Pancreas (tissue), 10 donors: Measurements from ENCODE around the gene TMEM184A. TPM values are rescaled to one million over a fixed set of nuclear protein-coding genes. Genes with fewer than 3 reads are reported as not detected.

Experiments used
- ATAC-seq, 4 donors: fragments of 200-7000 bp; cut with Tn5 transposase; one replicate each; pipeline versions ENCODE4 v1.8.0 to v1.9.1; 2020; ENCODE audit warnings: mild to moderate bottlenecking in 4 of 4, moderate library complexity in 4 of 4
- DNase-seq, 6 donors: peaks; one replicate each; pipeline ENCODE4 v3.0.0-alpha.2; 2020
- FAIRE-seq: peaks from 2 replicates; lab custom pipeline; 2012; peaks lifted over from hg19 to GRCh38; lab: Jason Lieb, UNC
- H3K27ac ChIP-seq, 4 donors: fragments of 200-600 bp; sonication (generic); 1 replicate in 3 of 4; 2 replicates in 1 of 4; pipeline versions ENCODE4 v1.5.0 to v1.8.0; 2020
- H3K27me3 ChIP-seq, 4 donors: fragments of 200-600 bp; one replicate each; pipeline ENCODE4 v1.8.0; 2021
- H3K36me3 ChIP-seq, 3 donors: fragments of 200-600 bp; sonication (generic) in 1 of 3; one replicate each; pipeline versions ENCODE4 v1.5.0 to v1.8.0; 2020 to 2021
- H3K4me1 ChIP-seq, 3 donors: fragments of 200-600 bp; one replicate each; pipeline ENCODE4 v1.8.0; 2021
- H3K4me3 ChIP-seq, 4 donors: fragments of 200-600 bp; sonication (generic) in 2 of 4; one replicate each; pipeline versions ENCODE4 v1.5.0 to v1.8.0; 2020 to 2021
- H3K9me3 ChIP-seq, 4 donors: fragments of 200-600 bp; one replicate each; pipeline ENCODE4 v1.8.0; 2021
- CTCF ChIP-seq, 4 donors: fragments of 200-600 bp; sonication (generic) in 3 of 4; IDR thresholded peaks; one replicate each; pipeline versions ENCODE4 v1.5.0 to v1.8.0; 2021; ENCODE audit warnings: antibody characterized with exemption in 4 of 4
- WGBS, 2 donors: extraction: QIAGEN DNeasy Blood & Tissue Kit; methylation state at CpG; one replicate each; pipeline ENCODE4 v1.1.7; 2013; 5-methylcytosine and 5-hydroxymethylcytosine counted together
- intact Hi-C, 3 donors: fragments of 100-400 bp; cut with DNase I; formaldehyde crosslinking; loops; one replicate each; pipeline versions ENCODE4 v1.11.1 to v1.14.2; 2022
- polyA plus RNA-seq, 2 donors: library from polyadenylated mRNA; stranded (reverse); fragments of 200-250 nt; gene quantifications; one replicate each; pipeline ENCODE4 v1.2.3, GENCODE V29; 2013
- total RNA-seq, 6 donors: library from RNA; stranded (reverse); fragmentation: NEBNext Ultra II Directional in 4 of 6; extraction: Animal tissue kit (Norgen Biotek cat#: 25700) in 4 of 6; gene quantifications; one replicate each; pipeline versions ENCODE4 v1.2.1 to v1.2.4, GENCODE V29; 2021 to 2023
- donor health status: healthy with polysubstance abuse.
- donor health status: DM: no; HTN: no; CAD: no; lungs with moderate emphysema.
- donor health status: DM: no; HTN: no; CAD: no.
- donor health status: control.
- donor health status: control.
- donor health status: Bipolar disorder and iron deficiency.
- donor health status: DM: yes; HTN: yes; CAD: no.
- donor health status: DM: no; HTN: no; CAD: no.
- donor health status: DM: no; HTN: no; CAD: no.
- donor health status: DM: yes; HTN: yes; CAD: no.

The TMEM184A gene
- total and polyA plus RNA-seq, 8 donors: 15.2 to 58.9 (median 25.4) TPM

- WGBS, 2 donors: 71 to 72% methylated on average over 24 of the region's 24 CpGs
- Histone ChIP-seq H3K9me3 (no peaks in the 10 kb centered on the region), H3K27ac (no peak overlapping the region), H3K4me3 (no peak overlapping the region), H3K4me1 (no peaks in the 10 kb centered on the region), H3K27me3 (no peaks in the 10 kb centered on the region), H3K36me3 (no peaks in the 10 kb centered on the region)
- DNase-seq (no peak), FAIRE-seq (no peak), ATAC-seq (no peak)
- intact Hi-C loops: no loop called here
- no peak for TF ChIP-seq CTCF (IDR thresholded peaks at IDR 0.05)
Observed at GRCh38 chr7:1601956-1602355, 46.0 kb upstream of the TMEM184A start.

GRCh38 chr7:1599640-1600395 is 43.8 kb upstream of the TMEM184A start:
- ATAC-seq (no peak), DNase-seq (peak in 1 of 6 donors; percentile 31), FAIRE-seq (no peak)
- Histone ChIP-seq H3K36me3 (no peaks in the 10 kb centered on the region), H3K4me3 (no peak overlapping the region), H3K27me3 (no peaks in the 10 kb centered on the region), H3K4me1 (no peaks in the 10 kb centered on the region), H3K9me3 (no peaks in the 10 kb centered on the region), H3K27ac (no peak overlapping the region)
- WGBS, 2 donors: 62 to 66% methylated on average over 29 of the region's 29 CpGs
- TF ChIP-seq CTCF (IDR thresholded peaks at IDR 0.05): no peak
- intact Hi-C loops: no loop called here

- DNase-seq (no peak), FAIRE-seq (no peak), ATAC-seq (no peak)
- H3K4me1 ChIP-seq: no peaks in the 10 kb centered on the region
- no peaks in the 10 kb centered on the region for H3K9me3 ChIP-seq
- intact Hi-C loops: no loop called here
- H3K4me3 ChIP-seq: no peak overlapping the region
- H3K27me3 ChIP-seq: no peaks in the 10 kb centered on the region
- H3K27ac ChIP-seq: no peak overlapping the region
- no peaks in the 10 kb centered on the region for H3K36me3 ChIP-seq
- TF ChIP-seq CTCF (IDR thresholded peaks at IDR 0.05): no peak
- 85 to 96% methylated on average over 12 of the region's 12 CpGs for WGBS, 2 donors
Observed at GRCh38 chr7:1598961-1599639, 43.1 kb upstream of the TMEM184A start.

- no peak for TF ChIP-seq CTCF (IDR thresholded peaks at IDR 0.05)
- intact Hi-C loops: no loop called here
- Histone ChIP-seq H3K4me3 (no peak overlapping the region), H3K4me1 (no peaks in the 10 kb centered on the region), H3K27ac (no peak overlapping the region), H3K27me3 (no peaks in the 10 kb centered on the region), H3K36me3 (no peaks in the 10 kb centered on the region), H3K9me3 (no peaks in the 10 kb centered on the region)
- FAIRE-seq (no peak), ATAC-seq (no peak), DNase-seq (no peak)
- 73 to 77% methylated on average over 7 of the region's 7 CpGs for WGBS, 2 donors
Observed at GRCh38 chr7:1598286-1598685, 42.3 kb upstream of the TMEM184A start.

GRCh38 chr7:1597791-1598190 is 41.8 kb upstream of the TMEM184A start:
- ATAC-seq: no peak
- Histone ChIP-seq H3K4me1 (no peaks in the 10 kb centered on the region), H3K27ac (no peak overlapping the region), H3K4me3 (no peak overlapping the region), H3K36me3 (no peaks in the 10 kb centered on the region), H3K27me3 (no peaks in the 10 kb centered on the region), H3K9me3 (no peaks in the 10 kb centered on the region)
- 80 to 83% methylated on average over 11 of the region's 11 CpGs for WGBS, 2 donors
- no peak for DNase-seq
- no peak for FAIRE-seq
- TF ChIP-seq CTCF (IDR thresholded peaks at IDR 0.05): no peak
- intact Hi-C loops: no loop called here
